Measurements from ENCODE around the gene HTR3C.
"Not testable (repeated sequence)": the region's sequence is repeated elsewhere in the genome, so short reads cannot be mapped to it uniquely, and the experiment has no call there.

The HTR3C gene

GRCh38 chr3:184017672-184018423, 35.0 kb upstream of the HTR3C start, which contains the start of gene ABCC5:
Gene ABCC5 (minus strand): TSS chr3:184017884. CDS start chr3:184014392, 3,492 bp downstream.
- peak within 1 kb of the TSS; percentile 100 for H3K4me3 ChIP-seq (replicated peaks; ENCODE audit: low read depth, low read length)
- peak; percentile 0 for TF ChIP-seq CTCF (IDR thresholded peaks at IDR 0.05; ENCODE audit: low read length, missing control alignments)

GRCh38 chr3:184018424-184018973, 34.3 kb upstream of the HTR3C start:
- peak overlapping the region; percentile 100 for H3K4me3 ChIP-seq (replicated peaks; ENCODE audit: low read depth, low read length)
- DNase-seq (ENCODE audit: low read depth): no peak
- TF ChIP-seq CTCF (IDR thresholded peaks at IDR 0.05; ENCODE audit: low read length, missing control alignments): no peak

More at GRCh38 chr3:184017672-184018423, 35.0 kb upstream of the HTR3C start, which contains the start of gene ABCC5:
- peak; percentile 94 for DNase-seq (ENCODE audit: low read depth)

GRCh38 chr3:184022323-184022722, 30.5 kb upstream of the HTR3C start:
- TF ChIP-seq CTCF (IDR thresholded peaks at IDR 0.05; ENCODE audit: low read length, missing control alignments): no peak
- no peak overlapping the region for H3K4me3 ChIP-seq (replicated peaks; ENCODE audit: low read depth, low read length)
- DNase-seq (ENCODE audit: low read depth): no peak

- DNase-seq (ENCODE audit: low read depth); H3K4me3 ChIP-seq (replicated peaks; ENCODE audit: low read depth, low read length): not testable (repeated sequence)
Observed at GRCh38 chr3:184025256-184025655, 27.6 kb upstream of the HTR3C start.

GRCh38 chr3:184028275-184028890, 24.5 kb upstream of the HTR3C start:
- H3K4me3 ChIP-seq (replicated peaks; ENCODE audit: low read depth, low read length); DNase-seq (ENCODE audit: low read depth): not testable (repeated sequence)

- no peak for TF ChIP-seq CTCF (IDR thresholded peaks at IDR 0.05; ENCODE audit: low read length, missing control alignments)
- no peak for DNase-seq (ENCODE audit: low read depth)
- H3K4me3 ChIP-seq (replicated peaks; ENCODE audit: low read depth, low read length): no peak overlapping the region
Observed at GRCh38 chr3:184029443-184029842, 23.4 kb upstream of the HTR3C start.

GRCh38 chr3:184030536-184030935, 22.3 kb upstream of the HTR3C start:
- no peak for DNase-seq (ENCODE audit: low read depth)
- TF ChIP-seq CTCF (IDR thresholded peaks at IDR 0.05; ENCODE audit: low read length, missing control alignments): no peak
- no peak overlapping the region for H3K4me3 ChIP-seq (replicated peaks; ENCODE audit: low read depth, low read length)
